ENCODE measurements around the gene BARD1. TPM values are rescaled to one million over a fixed set of nuclear protein-coding genes. Genes with fewer than 3 reads are reported as not detected.

The BARD1 gene
- total RNA-seq, 4 donors from 2014 or later: 5.3 to 11.3 (median 8.3) TPM

GRCh38 chr2:214810671-214811070, 1.2 kb upstream of the BARD1 start:
- intact Hi-C loops (cut with DNase I; ENCODE audit: low total_unique reads): loop anchor here (10.0 kb wide), 1 partner anchor 624 kb away; the partner anchor contains the start of gene FN1
- TF ChIP-seq CTCF (IDR thresholded peaks at IDR 0.05 in 4 of 5, conservative IDR thresholded peaks at IDR 0.05 in 1 of 5) (no peak), POLR2A (IDR thresholded peaks at IDR 0.05) (no peak)
- DNase-seq: no peak

GRCh38 chr2:214809751-214810564, 475 bp upstream of the BARD1 start:
- Histone ChIP-seq H3K27ac (peak overlapping the region; percentile 92 to 96 (median 94)), H3K4me3 (peak overlapping the region; percentile 84 to 96 (median 88)), H3K4me1 (peaks cover 19 to 34% of the 10 kb centered on the region in 2 donors), H3K36me3 (no peaks in the 10 kb centered on the region), H3K27me3 (no peaks in the 10 kb centered on the region), H3K9me3 (no peaks in the 10 kb centered on the region)
- TF ChIP-seq POLR2A (IDR thresholded peaks at IDR 0.05): no peak
- no peak for TF ChIP-seq CTCF (IDR thresholded peaks at IDR 0.05 in 4 of 5, conservative IDR thresholded peaks at IDR 0.05 in 1 of 5)
- peak; percentile 87 to 88 for ATAC-seq
- intact Hi-C loops (cut with DNase I; ENCODE audit: low total_unique reads) (loop anchor here (2.0 to 10.0 kb wide), 4 partner anchors 67 to 625 kb away; partner anchors contain the start of genes ATIC and FN1), in situ Hi-C loops (cut with MboI; ENCODE audit: low sequenced_read_pairs in 4 of 4) (no loop called here)
- peak; percentile 98 to 99 for DNase-seq

More at GRCh38 chr2:214810671-214811070, 1.2 kb upstream of the BARD1 start:
- Histone ChIP-seq H3K36me3 (no peaks in the 10 kb centered on the region), H3K27me3 (no peaks in the 10 kb centered on the region), H3K9me3 (no peaks in the 10 kb centered on the region), H3K4me1 (peaks cover 18 to 33% of the 10 kb centered on the region in 2 donors), H3K4me3 (peak overlapping the region; percentile 84 to 96 (median 88)), H3K27ac (peak overlapping the region; percentile 92 to 96 (median 94))
- ATAC-seq: no peak
- in situ Hi-C loops (cut with MboI; ENCODE audit: low sequenced_read_pairs in 4 of 4): no loop called here

- DNase-seq (no peak), ATAC-seq (peak; percentile 6 to 8)
- TF ChIP-seq CTCF (IDR thresholded peaks at IDR 0.05 in 4 of 5, conservative IDR thresholded peaks at IDR 0.05 in 1 of 5): no peak
- TF ChIP-seq POLR2A (IDR thresholded peaks at IDR 0.05): no peak
- no peaks in the 10 kb centered on the region for H3K9me3 ChIP-seq
- peak overlapping the region; percentile 92 to 96 (median 94) for H3K27ac ChIP-seq
- peak overlapping the region; percentile 84 to 96 (median 88) for H3K4me3 ChIP-seq
- H3K36me3 ChIP-seq: no peaks in the 10 kb centered on the region
- H3K27me3 ChIP-seq: no peaks in the 10 kb centered on the region
- in situ Hi-C loops (cut with MboI; ENCODE audit: low sequenced_read_pairs in 4 of 4): no loop called here
- intact Hi-C loops (cut with DNase I; ENCODE audit: low total_unique reads): loop anchor here (2.0 to 10.0 kb wide), 3 partner anchors 65 to 507 kb away; partner anchors contain the start of gene ATIC
- peaks cover 19 to 34% of the 10 kb centered on the region in 2 donors for H3K4me1 ChIP-seq
Measured at GRCh38 chr2:214807653-214808052, 1.8 kb downstream of the BARD1 start.

GRCh38 chr2:214801768-214802397, 7.6 kb downstream of the BARD1 start:
- in situ Hi-C loops (cut with MboI; ENCODE audit: low sequenced_read_pairs in 4 of 4): no loop called here
- intact Hi-C loops (cut with DNase I; ENCODE audit: low total_unique reads): loop anchor here (10.0 kb wide), 1 partner anchor 513 kb away; the partner anchor contains the start of gene ATIC

More at GRCh38 chr2:214801768-214802397, 7.6 kb downstream of the BARD1 start:
- no peaks in the 10 kb centered on the region for H3K9me3 ChIP-seq
- peaks cover 11 to 32% of the 10 kb centered on the region in 2 donors for H3K4me1 ChIP-seq
- ATAC-seq (no peak), DNase-seq (no peak)
- H3K36me3 ChIP-seq: no peaks in the 10 kb centered on the region
- no peak overlapping the region for H3K4me3 ChIP-seq
- H3K27me3 ChIP-seq: no peaks in the 10 kb centered on the region
- TF ChIP-seq POLR2A (IDR thresholded peaks at IDR 0.05) (no peak), CTCF (IDR thresholded peaks at IDR 0.05 in 4 of 5, conservative IDR thresholded peaks at IDR 0.05 in 1 of 5) (no peak)
- H3K27ac ChIP-seq: no peak overlapping the region

All from gastrocnemius medialis (tissue), 4 donors.